Omental fat pad (tissue), 4 donors: ENCODE data around the gene DCTN5. TPM values are rescaled to one million over a fixed set of nuclear protein-coding genes. Genes with fewer than 3 reads are reported as not detected.

Experiments used
- ATAC-seq: fragments of 150-250 bp; one replicate; pipeline ENCODE4 v1.9.1; 2016; ENCODE audit warnings: mild to moderate bottlenecking, moderate library complexity; ENCODE audit not compliant: low FRiP score
- DNase-seq: peaks from one replicate; pipeline ENCODE4 v3.0.0-alpha.2; 2019; ENCODE audit warnings: low spot score
- total RNA-seq, 4 donors: library from RNA; depleted of rRNA; stranded (reverse); fragments of >200 nt; gene quantifications; one replicate each; pipeline ENCODE4 v1.1.0, GENCODE V29; 2016
- TF ChIP-seq, protein P1 (sequence below), 3 donors: fragments of 450-650 bp; IDR thresholded peaks; one replicate each; pipeline ENCODE4 v1.5.1; 2016 to 2017; ENCODE audit warnings: antibody characterized with exemption in 3 of 3, mild to moderate bottlenecking in 3 of 3, moderate library complexity in 2 of 3

Gene DCTN5
- total RNA-seq, 4 donors from 2014 or later, result 34.0 to 43.1 (median 38.0) TPM

DNA sequence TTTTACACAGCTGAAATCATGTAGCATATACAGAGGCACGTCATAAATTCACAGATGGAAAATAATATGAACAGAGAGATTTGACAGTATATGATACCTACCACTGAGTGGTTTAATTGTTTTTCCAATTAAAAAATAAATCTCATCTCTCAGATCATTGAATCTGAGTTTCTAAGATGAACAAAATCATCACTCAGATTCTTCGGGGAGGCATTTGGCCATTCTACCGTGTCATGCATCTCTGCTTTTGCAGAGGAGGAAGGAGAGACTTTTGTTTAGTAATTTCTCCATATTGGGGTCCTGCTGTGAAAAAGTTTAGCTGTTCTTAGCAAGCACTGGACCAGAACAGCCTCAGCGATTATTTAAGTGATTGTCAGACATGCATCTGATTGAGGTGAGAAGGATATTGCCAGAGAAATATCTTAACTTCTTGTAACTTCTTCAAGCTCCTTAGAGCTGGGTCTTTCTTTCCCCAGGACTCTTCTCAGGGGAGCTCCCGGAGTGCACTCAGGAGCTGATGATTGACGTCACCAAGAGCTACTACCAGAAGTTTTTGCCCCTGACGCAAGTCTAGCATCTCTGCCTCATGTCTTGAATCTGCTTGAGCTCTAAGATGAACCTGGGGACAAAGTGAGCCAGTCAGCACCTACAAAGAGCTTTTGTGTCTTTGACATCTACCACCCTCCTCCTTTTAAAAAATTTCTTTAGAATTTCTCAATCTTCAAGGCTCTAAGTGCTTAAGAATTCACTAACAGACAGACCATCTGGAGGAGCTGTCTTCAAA is 25.5 kb downstream of the DCTN5 start:
- no peak for DNase-seq
- no peak for ATAC-seq
- TF ChIP-seq, protein P1, sequence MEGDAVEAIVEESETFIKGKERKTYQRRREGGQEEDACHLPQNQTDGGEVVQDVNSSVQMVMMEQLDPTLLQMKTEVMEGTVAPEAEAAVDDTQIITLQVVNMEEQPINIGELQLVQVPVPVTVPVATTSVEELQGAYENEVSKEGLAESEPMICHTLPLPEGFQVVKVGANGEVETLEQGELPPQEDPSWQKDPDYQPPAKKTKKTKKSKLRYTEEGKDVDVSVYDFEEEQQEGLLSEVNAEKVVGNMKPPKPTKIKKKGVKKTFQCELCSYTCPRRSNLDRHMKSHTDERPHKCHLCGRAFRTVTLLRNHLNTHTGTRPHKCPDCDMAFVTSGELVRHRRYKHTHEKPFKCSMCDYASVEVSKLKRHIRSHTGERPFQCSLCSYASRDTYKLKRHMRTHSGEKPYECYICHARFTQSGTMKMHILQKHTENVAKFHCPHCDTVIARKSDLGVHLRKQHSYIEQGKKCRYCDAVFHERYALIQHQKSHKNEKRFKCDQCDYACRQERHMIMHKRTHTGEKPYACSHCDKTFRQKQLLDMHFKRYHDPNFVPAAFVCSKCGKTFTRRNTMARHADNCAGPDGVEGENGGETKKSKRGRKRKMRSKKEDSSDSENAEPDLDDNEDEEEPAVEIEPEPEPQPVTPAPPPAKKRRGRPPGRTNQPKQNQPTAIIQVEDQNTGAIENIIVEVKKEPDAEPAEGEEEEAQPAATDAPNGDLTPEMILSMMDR (IDR thresholded peaks at IDR 0.05), result no peak

DNA sequence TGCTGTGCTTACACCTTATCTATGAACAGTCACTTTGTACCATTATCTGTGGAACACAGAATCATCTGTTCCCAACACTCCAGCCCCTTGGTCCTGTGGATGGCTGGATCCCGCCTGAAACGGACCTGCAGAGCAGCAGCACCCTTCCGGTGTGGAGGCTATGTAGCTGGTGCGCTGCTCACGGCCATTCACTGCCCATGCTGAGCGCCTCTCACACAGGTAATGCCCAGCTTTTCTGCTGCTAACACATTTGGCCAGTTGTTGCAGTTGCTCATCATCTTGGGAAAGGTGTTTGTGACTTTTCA is 26.0 kb downstream of the DCTN5 start:
- TF ChIP-seq, protein P1 (IDR thresholded peaks at IDR 0.05), result no peak
- DNase-seq (no peak), ATAC-seq (no peak)

DNA sequence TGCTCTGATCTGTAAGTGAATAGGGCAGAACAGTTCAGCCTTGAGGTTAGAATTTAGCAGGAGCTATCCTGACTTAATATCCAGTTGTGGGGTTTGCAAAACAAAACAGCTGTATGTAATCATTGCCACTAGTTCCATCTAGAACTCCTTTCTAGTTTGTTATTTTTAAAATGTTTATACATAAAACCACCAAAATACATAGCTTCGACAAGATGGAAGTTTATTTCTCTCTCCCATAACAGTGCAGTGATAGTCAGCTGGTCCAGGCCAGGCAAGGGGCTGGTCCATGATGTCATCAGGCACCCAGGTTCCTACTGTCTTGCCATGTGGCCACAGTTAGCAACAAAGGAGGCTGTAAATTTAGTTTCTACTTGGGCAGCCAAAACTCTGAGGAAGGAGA is 27.0 kb downstream of the DCTN5 start:
- ATAC-seq, result no peak
- TF ChIP-seq, protein P1 (IDR thresholded peaks at IDR 0.05), result no peak
- no peak for DNase-seq

DNA sequence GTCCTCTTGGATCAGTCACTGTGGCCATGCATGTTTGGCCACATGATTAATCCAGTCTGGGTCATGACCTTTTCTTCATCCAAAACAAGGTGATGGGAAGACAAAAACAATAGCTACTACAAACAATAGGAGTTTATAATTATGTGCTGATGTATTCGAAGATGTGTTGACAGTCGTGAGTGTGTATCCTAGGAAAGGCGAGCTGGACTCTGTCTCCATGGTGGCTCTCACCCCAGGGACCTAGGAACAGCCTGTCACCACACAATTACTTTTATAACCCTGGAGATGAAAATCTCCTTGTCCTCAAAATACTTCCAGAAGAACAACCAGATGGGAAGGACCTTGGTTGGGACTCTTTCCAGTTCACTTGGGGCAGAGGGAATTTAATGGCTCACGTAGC is 27.6 kb downstream of the DCTN5 start:
- DNase-seq (no peak), ATAC-seq (no peak)
- TF ChIP-seq, protein P1 (IDR thresholded peaks at IDR 0.05), result no peak

DNA sequence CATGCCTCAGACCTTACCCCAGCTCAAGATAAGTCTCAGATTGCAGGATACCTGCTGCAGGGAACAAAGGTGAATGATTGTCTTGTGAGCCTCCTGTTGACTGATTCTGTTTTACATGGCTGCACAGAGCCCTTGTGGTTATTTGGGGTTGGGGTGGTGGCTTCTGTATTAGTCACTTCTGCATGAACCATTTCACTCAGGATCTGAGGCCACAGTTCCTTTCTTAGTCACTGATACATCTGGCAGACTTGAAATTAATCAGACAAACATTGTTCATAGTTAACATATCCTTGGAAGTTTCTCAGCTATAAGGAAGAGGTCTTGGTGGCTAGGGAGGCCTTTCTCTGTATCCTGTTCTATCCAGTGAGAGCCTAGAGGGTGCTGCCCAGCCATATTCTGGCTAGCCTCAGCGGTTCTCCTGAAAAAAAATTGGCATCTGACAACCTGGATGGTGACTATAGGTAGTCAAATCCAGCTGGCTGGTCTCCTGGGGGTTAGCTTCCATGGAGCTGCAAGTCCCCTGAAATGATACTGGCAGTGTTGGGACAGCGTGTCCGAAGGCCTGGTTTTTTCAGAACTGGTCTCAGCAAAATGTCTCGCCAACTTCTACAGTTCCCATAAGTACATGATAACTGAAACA is 29.0 kb downstream of the DCTN5 start:
- DNase-seq (no peak), ATAC-seq (no peak)
- TF ChIP-seq, protein P1 (IDR thresholded peaks at IDR 0.05), result no peak

DNA sequence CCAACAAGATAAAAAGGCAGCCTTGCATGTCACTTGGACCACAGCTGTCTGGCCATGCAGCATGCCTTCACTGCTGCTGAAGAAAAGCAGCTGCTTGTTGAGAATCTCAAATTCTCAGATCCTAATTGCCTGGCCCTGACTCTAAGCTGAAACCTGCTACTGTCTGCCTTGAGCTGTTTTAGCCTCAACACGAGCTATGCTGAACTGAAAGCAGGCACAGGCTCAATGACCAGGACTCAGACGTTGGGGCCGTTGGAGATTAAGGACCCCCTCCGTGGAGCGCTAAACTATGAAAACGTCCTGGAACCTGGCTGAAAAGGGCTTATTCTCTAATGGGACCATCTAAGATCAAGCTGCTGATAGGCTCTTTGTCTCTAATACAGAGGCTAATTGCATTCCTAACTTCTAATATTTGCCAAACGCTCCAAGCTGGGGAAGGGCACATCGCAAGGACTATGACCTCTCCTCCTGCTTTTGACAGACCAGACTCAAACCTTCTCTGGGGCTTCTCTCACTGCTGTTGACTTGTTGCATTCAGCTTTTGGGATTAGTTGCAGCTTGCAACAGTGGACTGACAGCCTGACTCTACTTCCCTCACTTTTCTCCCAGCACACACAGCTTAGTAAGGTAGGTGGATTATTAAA is 32.8 kb downstream of the DCTN5 start:
- TF ChIP-seq, protein P1 (IDR thresholded peaks at IDR 0.05), result no peak
- ATAC-seq (no peak), DNase-seq (no peak)
